K562 (cell line): ENCODE results near the gene TEX261. TPM values are rescaled to one million over a fixed set of nuclear protein-coding genes. Genes with fewer than 3 reads are reported as not detected.

Source experiments
- E2F5 ChIP-seq: sonication (generic); formaldehyde crosslinking; IDR thresholded peaks from 2 replicates; pipeline ENCODE4 v1.8.0; 2022; ENCODE audit warnings: mild to moderate bottlenecking, missing genetic modification reagents
- HMGXB4 ChIP-seq: sonication (generic); formaldehyde crosslinking; IDR thresholded peaks from 2 replicates; pipeline ENCODE4 v1.8.1; 2023; ENCODE audit warnings: mild to moderate bottlenecking, missing genetic modification reagents
- KDM4B ChIP-seq, 2 experiments: fragments of 450-650 bp in 1 of 2; sonication (generic) in 1 of 2; IDR thresholded peaks; 2 replicates each; pipeline ENCODE4 v1.6.1; 2016 to 2017; ENCODE audit warnings: borderline replicate concordance in 2 of 2, antibody characterized with exemption in 1 of 2, low read depth in 1 of 2, mild to moderate bottlenecking in 1 of 2
- MEF2D ChIP-seq: conservative IDR thresholded peaks from 2 replicates; pipeline ENCODE4 v1.6.1; 2016; ENCODE audit warnings: low read depth, missing genetic modification characterization, missing compliant biosample characterization
- POLR2AphosphoS5 ChIP-seq: IDR thresholded peaks from 2 replicates; pipeline ENCODE4 v1.6.1; 2011; ENCODE audit warnings: mild to moderate bottlenecking, low read depth, low read length, moderate library complexity; ENCODE audit not compliant: control insufficient read depth, insufficient read depth
- ZNF76 ChIP-seq: fragments of 250-450 bp; sonication (Bioruptor Pico); IDR thresholded peaks from 2 replicates; pipeline ENCODE4 v1.4.0; 2020; ENCODE audit warnings: mild to moderate bottlenecking, moderate library complexity, borderline replicate concordance
- ZNF79 ChIP-seq: fragments of 250-450 bp; sonication (Bioruptor Pico); IDR thresholded peaks from 2 replicates; pipeline ENCODE4 v1.4.0; 2020; ENCODE audit warnings: low read depth, mild to moderate bottlenecking, moderate library complexity
- polyA plus RNA-seq, 8 experiments: library from polyadenylated mRNA; depleted of rRNA in 4 of 8; stranded (reverse) in 5 of 8; unstranded in 3 of 8; fragments of >200 nt; fragmentation: Nextera tagmentation in 2 of 8; fragmentation: Illumina TruSeq in 1 of 8; extraction: Ambion mirVana in 2 of 8; extraction: Trizol in 1 of 8; gene quantifications; 2 replicates each; pipeline versions ENCODE4 v1.2.1 to v1.2.3, GENCODE V29; 2011 to 2014; ENCODE audit warnings: inconsistent platforms in 1 of 8, missing spikeins in 1 of 8
- total RNA-seq, 7 experiments: library from RNA; depleted of rRNA in 6 of 7; stranded (reverse); fragments of >200 nt in 6 of 7; fragmentation: Illumina TruSeq in 2 of 7; extraction: Trizol in 2 of 7; gene quantifications; 2 replicates each; pipeline versions ENCODE4 v1.2.1 to v1.2.3, GENCODE V29; 2011 to 2021; ENCODE audit warnings: low replicate concordance in 1 of 7
- TF ChIP-seq, protein P1 (sequence below): sonication (generic); formaldehyde crosslinking; IDR thresholded peaks from 2 replicates; pipeline ENCODE4 v1.8.1; 2023; ENCODE audit warnings: mild to moderate bottlenecking, missing genetic modification reagents
- TF ChIP-seq, protein P2 (sequence below), 2 experiments: fragments of 450-650 bp in 1 of 2; IDR thresholded peaks; 2 replicates each; pipeline ENCODE4 v1.6.1; 2011 to 2017; ENCODE audit warnings: low read depth in 2 of 2, antibody characterized with exemption in 1 of 2, borderline replicate concordance in 1 of 2, low read length in 1 of 2, mild to moderate bottlenecking in 1 of 2, mixed read lengths in 1 of 2; ENCODE audit not compliant: control insufficient read depth in 1 of 2

The TEX261 gene
- total and polyA plus RNA-seq, 9 of the 15 experiments (the other 6 are each of a cell fraction or from before 2014, with no cell fraction given) = 11.9 to 110 (median 51.9) TPM

- TF ChIP-seq, protein P1, sequence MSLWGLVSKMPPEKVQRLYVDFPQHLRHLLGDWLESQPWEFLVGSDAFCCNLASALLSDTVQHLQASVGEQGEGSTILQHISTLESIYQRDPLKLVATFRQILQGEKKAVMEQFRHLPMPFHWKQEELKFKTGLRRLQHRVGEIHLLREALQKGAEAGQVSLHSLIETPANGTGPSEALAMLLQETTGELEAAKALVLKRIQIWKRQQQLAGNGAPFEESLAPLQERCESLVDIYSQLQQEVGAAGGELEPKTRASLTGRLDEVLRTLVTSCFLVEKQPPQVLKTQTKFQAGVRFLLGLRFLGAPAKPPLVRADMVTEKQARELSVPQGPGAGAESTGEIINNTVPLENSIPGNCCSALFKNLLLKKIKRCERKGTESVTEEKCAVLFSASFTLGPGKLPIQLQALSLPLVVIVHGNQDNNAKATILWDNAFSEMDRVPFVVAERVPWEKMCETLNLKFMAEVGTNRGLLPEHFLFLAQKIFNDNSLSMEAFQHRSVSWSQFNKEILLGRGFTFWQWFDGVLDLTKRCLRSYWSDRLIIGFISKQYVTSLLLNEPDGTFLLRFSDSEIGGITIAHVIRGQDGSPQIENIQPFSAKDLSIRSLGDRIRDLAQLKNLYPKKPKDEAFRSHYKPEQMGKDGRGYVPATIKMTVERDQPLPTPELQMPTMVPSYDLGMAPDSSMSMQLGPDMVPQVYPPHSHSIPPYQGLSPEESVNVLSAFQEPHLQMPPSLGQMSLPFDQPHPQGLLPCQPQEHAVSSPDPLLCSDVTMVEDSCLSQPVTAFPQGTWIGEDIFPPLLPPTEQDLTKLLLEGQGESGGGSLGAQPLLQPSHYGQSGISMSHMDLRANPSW (CRISPR knock-in tag) = no peak
- TF ChIP-seq HMGXB4 = no peak
- no peak for TF ChIP-seq KDM4B (IDR thresholded peaks at IDR 0.05; ENCODE audit: borderline replicate concordance in 2 of 2, low read depth in 1 of 2)
- TF ChIP-seq POLR2AphosphoS5 = no peak
- TF ChIP-seq E2F5 = no peak
- TF ChIP-seq ZNF76 (CRISPR knock-in tag) = no peak
- TF ChIP-seq MEF2D (tag) = no peak
- no peak for TF ChIP-seq ZNF79
- TF ChIP-seq, protein P2, sequence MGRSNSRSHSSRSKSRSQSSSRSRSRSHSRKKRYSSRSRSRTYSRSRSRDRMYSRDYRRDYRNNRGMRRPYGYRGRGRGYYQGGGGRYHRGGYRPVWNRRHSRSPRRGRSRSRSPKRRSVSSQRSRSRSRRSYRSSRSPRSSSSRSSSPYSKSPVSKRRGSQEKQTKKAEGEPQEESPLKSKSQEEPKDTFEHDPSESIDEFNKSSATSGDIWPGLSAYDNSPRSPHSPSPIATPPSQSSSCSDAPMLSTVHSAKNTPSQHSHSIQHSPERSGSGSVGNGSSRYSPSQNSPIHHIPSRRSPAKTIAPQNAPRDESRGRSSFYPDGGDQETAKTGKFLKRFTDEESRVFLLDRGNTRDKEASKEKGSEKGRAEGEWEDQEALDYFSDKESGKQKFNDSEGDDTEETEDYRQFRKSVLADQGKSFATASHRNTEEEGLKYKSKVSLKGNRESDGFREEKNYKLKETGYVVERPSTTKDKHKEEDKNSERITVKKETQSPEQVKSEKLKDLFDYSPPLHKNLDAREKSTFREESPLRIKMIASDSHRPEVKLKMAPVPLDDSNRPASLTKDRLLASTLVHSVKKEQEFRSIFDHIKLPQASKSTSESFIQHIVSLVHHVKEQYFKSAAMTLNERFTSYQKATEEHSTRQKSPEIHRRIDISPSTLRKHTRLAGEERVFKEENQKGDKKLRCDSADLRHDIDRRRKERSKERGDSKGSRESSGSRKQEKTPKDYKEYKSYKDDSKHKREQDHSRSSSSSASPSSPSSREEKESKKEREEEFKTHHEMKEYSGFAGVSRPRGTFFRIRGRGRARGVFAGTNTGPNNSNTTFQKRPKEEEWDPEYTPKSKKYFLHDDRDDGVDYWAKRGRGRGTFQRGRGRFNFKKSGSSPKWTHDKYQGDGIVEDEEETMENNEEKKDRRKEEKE (IDR thresholded peaks at IDR 0.05; ENCODE audit: borderline replicate concordance in 1 of 2, control insufficient read depth in 1 of 2, low read depth in 2 of 2, low read length in 1 of 2) = no peak
Measured at GRCh38 chr2:70974592-70974991, 20.1 kb downstream of the TEX261 start (continued).
